ENCODE data around the gene PSKH1.

GRCh38 chr16:67954421-67955196 is 61.6 kb downstream of the PSKH1 start:
- TF ChIP-seq CTCF (IDR thresholded peaks at IDR 0.05; ENCODE audit: insufficient read depth, low read length) (no peak), GABPA (IDR thresholded peaks at IDR 0.05; ENCODE audit: low read depth) (no peak)

Data from HL-60 (cell line).